H1 (cell line): ENCODE measurements around the gene CYP27B1. TPM values are rescaled to one million over a fixed set of nuclear protein-coding genes. Genes with fewer than 3 reads are reported as not detected.

Experiments
- BRCA1 ChIP-seq: IDR thresholded peaks from 2 replicates; pipeline ENCODE4 v1.6.1; 2012; ENCODE audit warnings: low read depth, low read length, improper control_type of control experiment
- CHD7 ChIP-seq: fragments of 300-600 bp; sonication (generic); IDR thresholded peaks from 2 replicates; pipeline ENCODE4 v1.7.1; 2012; ENCODE audit warnings: low read length, moderate library complexity, mild to moderate bottlenecking, inconsistent platforms; ENCODE audit not compliant: insufficient replicate concordance
- GTF2F1 ChIP-seq: IDR thresholded peaks from 2 replicates; pipeline ENCODE4 v1.6.1; 2012; ENCODE audit warnings: low read depth, low read length, improper control_type of control experiment, borderline replicate concordance
- HDAC2 ChIP-seq, 2 experiments: fragments of 300-600 bp in 1 of 2; sonication (generic) in 1 of 2; IDR thresholded peaks; 2 replicates each; pipeline ENCODE4 v1.6.1; 2011 to 2012; ENCODE audit warnings: low read depth in 2 of 2, low read length in 2 of 2, mild to moderate bottlenecking in 2 of 2, moderate library complexity in 2 of 2, borderline replicate concordance in 1 of 2, inconsistent platforms in 1 of 2
- JUN ChIP-seq: IDR thresholded peaks from 2 replicates; pipeline ENCODE4 v1.6.1; 2011; ENCODE audit warnings: low read depth, mild to moderate bottlenecking, improper control_type of control experiment, low read length
- JUND ChIP-seq: IDR thresholded peaks from 2 replicates; pipeline ENCODE4 v1.6.1; 2011; ENCODE audit warnings: mild to moderate bottlenecking, improper control_type of control experiment, low read length
- KDM5A ChIP-seq: fragments of 200-600 bp; IDR thresholded peaks from 2 replicates; pipeline ENCODE4 v1.7.1; 2012; ENCODE audit warnings: mild to moderate bottlenecking, low read length, inconsistent platforms, mixed read lengths
- NRF1 ChIP-seq: IDR thresholded peaks from 2 replicates; pipeline ENCODE4 v1.6.1; 2011; ENCODE audit warnings: mild to moderate bottlenecking, low read depth, low read length, improper control_type of control experiment
- SIX5 ChIP-seq: IDR thresholded peaks from 2 replicates; pipeline ENCODE4 v1.6.1; 2011; ENCODE audit warnings: mild to moderate bottlenecking, low read depth, low read length
- polyA plus RNA-seq, 7 experiments: library from polyadenylated mRNA; depleted of rRNA in 3 of 7; stranded (reverse) in 5 of 7; unstranded in 2 of 7; fragments of >200 nt in 5 of 7; fragments of 200-250 nt in 2 of 7; gene quantifications; 1 replicate in 5 of 7; 2 replicates in 1 of 7; 4 replicates in 1 of 7; pipeline versions ENCODE4 v1.2.1 to v1.2.3, GENCODE V29; 2011 to 2013; ENCODE audit warnings: missing spikeins in 2 of 7, mixed read lengths in 2 of 7
- total RNA-seq: library from RNA; stranded (reverse); fragmentation: NEBNext Ultra II Directional; extraction: Animal tissue kit (Norgen Biotek cat#: 25700); gene quantifications from 2 replicates; pipeline ENCODE4 v1.2.1, GENCODE V29; 2021

The CYP27B1 gene
- total and polyA plus RNA-seq, 2 of the 8 experiments (the other 6 are each of a cell fraction or from before 2014, with no cell fraction given): 2.9 to 3.3 TPM

GRCh38 chr12:57717846-57718640 lies 48.8 kb downstream of the CYP27B1 start (continued):
- TF ChIP-seq CHD7 (no peak), GTF2F1 (no peak), JUN (no peak), NRF1 (no peak), KDM5A (no peak), SIX5 (no peak), JUND (no peak), BRCA1 (no peak), HDAC2 (IDR thresholded peaks at IDR 0.05; ENCODE audit: borderline replicate concordance in 1 of 2, low read depth in 2 of 2, low read length in 2 of 2) (no peak)
